CD4-positive, alpha-beta T cell treated with Interleukin-4 for 4 hours (primary cell): Measurements from ENCODE around the gene UMODL1.

Source experiments
- DNase-seq: peaks from one replicate; pipeline ENCODE4 v3.0.0-alpha.2; 2020

UMODL1 gene

DNA sequence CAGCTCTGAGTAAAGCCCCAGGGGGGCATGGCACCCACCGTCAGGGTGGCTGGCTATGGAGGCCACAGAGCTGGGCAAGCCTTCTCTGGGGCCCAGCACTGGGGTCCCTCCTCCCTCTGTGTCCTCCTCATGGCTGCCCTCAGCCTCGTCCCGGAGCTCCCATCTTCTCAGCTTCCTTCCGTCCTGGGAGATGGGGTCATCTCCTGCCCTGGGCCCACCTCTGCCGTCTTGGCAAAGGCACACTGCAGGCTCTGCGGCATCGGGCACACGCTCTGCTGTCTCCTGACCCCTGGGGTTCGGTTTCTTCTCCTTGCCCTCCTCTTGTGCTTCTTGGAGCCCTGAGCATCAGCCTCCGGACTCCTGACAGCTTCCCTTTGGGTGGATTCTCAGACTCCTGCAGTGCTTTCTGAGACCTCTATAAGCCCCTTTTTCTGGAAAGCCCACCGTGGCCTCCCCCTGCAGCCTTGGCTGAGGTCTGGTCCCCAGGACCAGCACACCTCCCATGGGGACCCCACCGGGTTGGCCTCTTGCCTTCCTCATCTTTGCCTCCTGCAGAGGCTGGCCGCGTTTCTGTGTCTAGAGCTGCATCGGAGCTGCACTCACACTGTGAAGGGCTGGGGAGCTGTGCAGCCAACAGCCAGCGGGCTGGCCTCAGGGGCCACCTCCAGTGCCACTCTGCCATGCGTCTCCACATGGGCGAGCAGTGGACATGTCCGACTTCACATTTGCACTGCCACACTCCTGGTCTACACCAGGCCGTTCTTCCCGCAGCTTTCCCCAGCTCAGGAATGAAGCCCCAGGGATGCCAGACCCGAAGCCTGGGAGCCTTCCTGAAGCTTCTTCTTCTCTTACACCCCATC is 11.6 kb downstream of the UMODL1 start:
- no peak for DNase-seq

DNA sequence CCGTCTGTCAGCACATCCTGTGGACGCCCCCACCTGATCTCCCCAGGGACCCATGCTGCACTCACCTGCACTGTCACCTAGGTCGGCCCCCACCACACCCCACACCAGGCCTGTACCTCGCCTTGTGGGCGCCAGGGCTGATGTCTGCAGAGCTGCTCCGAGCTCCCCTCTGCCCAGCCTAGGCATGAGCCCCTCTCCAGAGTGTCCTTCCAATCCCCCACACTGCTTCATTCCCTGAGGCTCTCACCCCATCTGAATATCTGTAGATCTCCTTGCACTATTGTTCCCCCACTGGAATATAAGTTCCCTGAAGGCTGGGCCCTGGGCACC is 12.2 kb downstream of the UMODL1 start:
- no peak for DNase-seq

DNA sequence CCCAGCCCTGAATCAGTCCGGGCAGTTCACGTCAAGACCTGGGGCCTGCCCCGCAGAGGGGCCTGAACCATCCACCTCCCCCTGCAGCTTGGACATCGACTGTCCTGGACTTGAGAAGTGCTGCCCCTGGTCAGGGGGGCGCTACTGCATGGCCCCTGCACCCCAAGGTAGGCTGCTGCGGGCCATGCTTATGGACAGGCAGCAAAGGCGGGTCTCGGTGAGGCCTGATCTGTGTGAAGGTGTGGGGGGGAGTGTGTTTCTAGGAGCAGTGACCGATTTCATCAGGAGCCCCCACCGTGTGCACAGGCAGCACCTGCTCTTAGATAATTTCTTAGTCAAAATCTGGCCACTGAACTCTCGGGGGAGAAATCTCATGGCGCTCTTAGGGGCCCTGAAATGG is 13.0 kb downstream of the UMODL1 start:
- no peak for DNase-seq

- no peak for DNase-seq
Observed at GRCh38 chr21:42085246-42086077, 14.3 kb downstream of the UMODL1 start.

DNA sequence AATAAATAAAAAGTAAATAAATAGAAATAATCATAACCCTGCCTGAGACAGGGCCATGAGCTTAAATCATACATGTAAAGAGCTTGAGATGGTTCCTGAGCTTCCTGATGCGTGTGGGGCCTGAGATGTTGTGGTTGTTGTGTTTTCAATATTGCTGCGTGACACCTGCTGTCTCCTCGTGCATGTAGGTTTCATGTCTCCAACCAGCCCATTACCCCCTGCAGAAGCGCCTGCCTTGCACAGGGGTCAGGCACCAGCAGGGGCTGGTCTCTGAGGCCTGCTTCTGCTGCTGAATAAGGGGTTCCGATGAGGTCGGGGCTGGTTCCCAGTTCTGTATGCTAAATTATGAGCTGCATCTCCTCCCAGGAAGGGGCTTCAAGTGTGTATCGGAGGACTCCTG is 15.9 kb downstream of the UMODL1 start:
- DNase-seq: no peak

DNA sequence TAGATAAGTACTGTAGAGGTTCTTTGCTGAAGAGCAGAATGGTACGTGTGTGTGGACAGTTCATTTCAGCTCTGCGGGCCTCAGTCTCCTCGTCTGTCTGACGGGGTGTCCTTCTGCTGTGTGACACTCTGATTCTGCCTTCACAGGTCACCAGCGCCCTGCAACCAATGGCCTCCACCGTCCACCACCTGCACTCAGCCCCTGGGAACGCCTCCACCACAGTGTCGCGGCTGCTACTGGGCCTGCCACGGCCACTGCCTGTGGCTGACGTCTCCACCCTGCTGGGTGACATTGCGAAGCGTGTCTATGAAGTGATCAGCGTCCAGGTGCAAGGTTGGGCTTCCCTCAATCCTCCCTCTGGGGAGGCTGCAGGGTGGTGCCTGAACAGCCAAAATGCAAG is 17.0 kb downstream of the UMODL1 start:
- no peak for DNase-seq

DNA sequence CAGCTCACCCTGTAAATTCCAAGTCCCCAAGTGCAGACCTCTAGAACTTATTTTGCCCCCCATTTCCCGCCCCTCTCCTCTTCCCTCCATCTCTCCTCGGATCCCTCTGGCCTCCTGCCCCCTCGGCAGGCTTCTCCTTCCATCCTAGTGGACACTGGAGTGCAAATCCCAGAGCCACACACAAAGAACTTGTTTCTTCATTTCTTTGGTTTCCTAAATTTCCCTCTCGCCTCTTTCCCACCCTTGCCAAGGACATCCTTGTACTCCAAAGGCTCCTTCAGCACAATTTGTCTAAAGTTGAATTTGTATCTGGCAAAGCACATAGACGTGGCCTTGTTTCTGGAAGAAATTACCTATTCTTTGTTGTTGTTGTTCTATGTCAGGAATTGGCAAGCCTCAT is 17.5 kb downstream of the UMODL1 start:
- DNase-seq: no peak

DNA sequence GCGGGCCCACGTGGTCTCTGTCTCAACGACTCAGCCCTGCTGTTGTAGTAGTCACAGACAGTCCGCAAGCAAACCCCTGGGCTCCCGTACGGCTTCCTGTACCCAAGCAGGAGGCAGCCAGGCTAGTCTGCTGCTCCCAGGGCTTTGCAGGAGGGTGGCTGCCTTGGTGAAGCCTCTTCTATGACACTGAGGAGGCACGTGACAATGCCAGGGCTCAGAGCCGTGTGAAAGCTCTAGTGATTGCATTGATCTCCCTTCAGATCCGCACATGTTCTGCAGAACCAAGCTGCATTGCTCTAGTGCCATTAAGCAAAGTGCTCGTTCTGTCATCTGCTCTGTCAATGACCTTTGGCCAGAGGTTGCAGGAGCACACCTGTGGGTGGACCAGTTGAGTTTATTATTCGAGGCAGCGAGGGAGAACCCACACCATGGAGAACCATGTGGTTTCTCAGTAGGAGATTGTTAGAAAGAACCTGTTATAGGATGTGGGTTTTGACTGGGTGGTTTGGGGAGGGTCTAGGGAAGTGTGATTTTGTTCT is 18.0 kb downstream of the UMODL1 start:
- DNase-seq: no peak

GRCh38 chr21:42089665-42090310 is 18.7 kb downstream of the UMODL1 start:
- no peak for DNase-seq

DNA sequence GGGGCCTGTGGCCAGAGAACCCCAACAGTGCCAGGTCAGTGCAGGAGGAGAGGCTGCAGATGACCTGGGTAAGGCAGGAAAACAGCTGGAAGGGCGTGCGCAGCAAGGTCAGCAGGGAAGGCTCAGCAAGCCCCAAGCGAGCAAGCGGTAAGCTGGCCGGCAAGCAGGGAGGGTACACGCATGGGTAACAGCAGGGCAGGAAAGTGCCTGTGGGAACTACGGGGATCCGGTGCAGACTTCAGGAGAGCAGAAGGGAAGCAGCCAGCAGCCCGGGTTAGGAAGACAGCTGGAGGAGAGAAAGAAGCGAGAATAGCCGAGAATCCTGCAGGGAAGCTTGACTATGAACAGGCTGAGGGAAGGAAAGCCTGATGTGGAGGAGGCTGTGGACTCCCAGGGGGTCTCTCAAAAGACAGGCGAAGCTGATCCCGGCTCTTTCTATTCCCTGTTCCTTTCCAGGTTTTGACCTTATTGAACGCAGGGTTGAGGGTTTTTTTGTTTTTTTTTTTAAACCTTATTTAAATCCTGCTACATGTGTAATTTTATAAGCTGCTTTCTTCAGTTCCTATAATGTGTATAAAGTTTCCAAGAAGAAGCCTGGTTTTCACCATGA is 20.9 kb downstream of the UMODL1 start:
- no peak for DNase-seq

- DNase-seq: no peak
Observed at GRCh38 chr21:42092771-42093170, 21.7 kb downstream of the UMODL1 start.

DNA sequence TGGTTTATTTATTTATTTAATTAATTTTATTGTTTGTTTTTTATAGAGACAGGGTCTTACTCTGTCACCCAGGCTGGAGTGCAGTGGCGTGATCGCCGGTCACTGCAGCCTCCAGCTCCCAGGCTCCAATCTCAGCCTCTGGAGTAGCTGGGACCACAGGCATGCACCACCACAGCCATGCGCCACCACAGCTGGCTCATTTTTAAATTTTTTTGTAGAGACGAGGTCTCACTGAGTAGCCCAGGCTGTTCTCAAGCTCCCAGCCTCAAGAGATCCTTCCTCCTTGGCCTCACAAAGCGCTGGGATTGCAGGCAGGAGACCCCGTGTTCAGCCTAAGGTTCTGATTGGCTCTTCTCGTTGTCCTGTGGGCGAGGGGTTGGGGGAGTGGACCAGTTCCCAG is 22.1 kb downstream of the UMODL1 start:
- DNase-seq: no peak

- no peak for DNase-seq
Observed at GRCh38 chr21:42093991-42094421, 22.9 kb downstream of the UMODL1 start.

GRCh38 chr21:42094811-42095210 is 23.7 kb downstream of the UMODL1 start:
- DNase-seq: no peak

GRCh38 chr21:42095581-42095980 is 24.5 kb downstream of the UMODL1 start:
- no peak for DNase-seq

GRCh38 chr21:42096566-42096965 is 25.4 kb downstream of the UMODL1 start:
- DNase-seq: no peak

DNA sequence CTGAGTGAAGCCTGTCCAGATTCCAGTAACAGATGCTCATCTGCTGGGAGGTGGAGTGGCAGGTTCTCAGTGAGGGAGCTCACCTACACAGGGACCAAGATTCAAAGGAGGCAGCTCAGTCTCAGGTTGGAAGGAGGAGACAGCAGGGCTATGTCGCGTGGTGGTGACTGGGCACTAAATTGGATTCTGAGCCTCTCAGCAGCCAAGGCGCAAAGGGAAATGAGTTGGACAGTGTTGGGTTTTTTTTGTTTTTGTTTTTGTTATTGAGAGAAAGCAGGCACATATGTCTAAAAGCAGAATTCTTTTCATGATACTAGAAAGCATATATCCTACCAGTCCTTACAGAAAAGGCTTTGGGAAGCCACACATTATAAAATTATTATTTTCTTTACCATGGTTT is 26.2 kb downstream of the UMODL1 start:
- DNase-seq: no peak

- no peak for DNase-seq
Observed at GRCh38 chr21:42097860-42098454, 26.8 kb downstream of the UMODL1 start.

GRCh38 chr21:42098957-42099505 is 27.9 kb downstream of the UMODL1 start:
- no peak for DNase-seq

- no peak for DNase-seq
Observed at GRCh38 chr21:42101246-42101645, 30.1 kb downstream of the UMODL1 start.

- no peak for DNase-seq
Observed at GRCh38 chr21:42102076-42102475, 31.0 kb downstream of the UMODL1 start.

- DNase-seq: no peak
Observed at GRCh38 chr21:42102526-42102925, 31.4 kb downstream of the UMODL1 start.
